ENCODE results near the gene NSUN2. TPM values are rescaled to one million over a fixed set of nuclear protein-coding genes. Genes with fewer than 3 reads are reported as not detected.

The NSUN2 gene
- total RNA-seq, 1 experiment from 2014 or later: 65.0 TPM

Other genes starting within 250 kb of the NSUN2 start
- not detected in 2 replicates for gene UBE2QL1, start 184.2 kb downstream of the NSUN2 start, total RNA-seq (2014; rRNA removed; shearing (Covaris generic))
- 15.4 and 40.9 TPM in 2 replicates for gene SRD5A1, start 396 bp upstream of the NSUN2 start, total RNA-seq (2014; rRNA removed; shearing (Covaris generic))
- gene TENT4A, start 80.4 kb upstream of the NSUN2 start, total RNA-seq (2014; rRNA removed; shearing (Covaris generic)): 3.3 and 4.9 TPM in 2 replicates

All from G401 (cell line).